ENCODE data around the gene ABCA6. TPM values are rescaled to one million over a fixed set of nuclear protein-coding genes. Genes with fewer than 3 reads are reported as not detected.

ABCA6 gene
- total RNA-seq, 1 donor from 2014 or later, result not detected

DNA sequence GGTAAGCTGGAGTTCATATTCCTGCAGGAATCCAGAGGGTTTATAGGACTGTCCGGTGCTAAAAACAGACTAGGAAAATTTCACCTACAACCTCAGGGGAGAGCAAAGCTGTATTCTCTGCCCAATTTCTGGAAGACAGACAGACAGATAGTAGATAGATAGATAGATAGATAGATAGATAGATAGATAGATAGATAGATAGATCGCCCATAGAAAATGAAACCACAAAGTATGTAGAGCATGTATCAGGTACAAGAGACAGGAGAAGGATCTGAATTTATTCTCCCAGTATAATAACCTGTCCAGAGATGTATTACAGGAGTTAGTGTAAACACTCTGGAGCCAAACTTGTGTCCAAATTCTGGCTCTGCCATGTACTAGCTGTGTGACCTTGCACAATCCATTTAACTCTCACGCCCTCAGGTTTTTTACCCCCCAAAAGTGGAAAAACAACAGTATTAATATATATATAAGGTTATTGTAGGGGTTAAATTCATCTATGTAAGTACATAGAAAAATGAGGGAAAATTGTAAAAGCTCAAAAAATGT is 2.1 kb upstream of the ABCA6 start:
- intact Hi-C loops (cut with micrococcal nuclease), result no loop called here

DNA sequence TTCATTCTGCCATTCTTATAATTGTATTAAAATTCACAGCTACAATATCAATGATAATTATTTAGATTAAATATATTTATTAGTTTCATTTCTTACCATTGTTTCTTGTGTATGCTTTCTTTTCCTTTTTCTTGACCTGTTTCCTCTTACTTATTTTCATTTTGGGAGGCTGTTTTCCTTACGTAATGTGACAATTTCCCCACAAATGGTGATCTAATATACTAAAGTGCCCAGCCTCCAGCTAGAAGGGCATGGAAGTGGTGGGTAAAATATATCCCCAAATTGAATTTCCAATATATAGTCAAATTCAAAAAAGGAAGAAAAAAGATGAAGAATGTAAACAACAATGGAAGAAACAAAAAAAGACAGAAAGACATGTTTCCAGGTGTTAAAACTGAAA is 1.5 kb upstream of the ABCA6 start:
- intact Hi-C loops (cut with micrococcal nuclease), result no loop called here

DNA sequence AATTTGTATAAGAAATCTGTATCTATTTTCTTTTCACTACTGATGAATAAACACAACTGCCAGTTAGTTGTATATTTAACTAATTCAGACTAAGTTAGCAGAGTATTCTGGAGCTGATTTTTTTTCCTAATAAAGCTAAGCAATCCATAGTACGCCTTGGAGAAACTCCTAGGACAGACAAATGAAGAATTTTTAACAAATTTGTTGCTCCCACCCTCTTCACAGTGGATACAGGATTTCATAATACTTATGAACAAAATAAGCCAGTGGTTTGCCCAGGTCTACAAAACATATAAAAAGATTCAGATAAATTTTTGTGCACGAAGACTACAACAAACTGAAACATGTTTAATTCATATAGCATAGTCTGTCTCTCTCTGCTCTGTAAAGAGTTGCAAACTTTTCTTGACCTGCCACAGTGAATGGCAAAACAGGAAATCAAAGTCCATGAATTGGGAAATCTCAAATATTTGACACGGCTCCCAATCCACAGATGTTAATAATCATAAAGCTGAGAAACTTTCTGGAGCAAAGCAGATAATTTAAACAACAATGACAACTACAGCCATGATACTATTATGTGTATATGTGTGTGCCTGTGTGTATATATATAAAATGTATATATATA is 594 bp upstream of the ABCA6 start:
- intact Hi-C loops (cut with micrococcal nuclease), result no loop called here

- intact Hi-C loops (cut with micrococcal nuclease), result no loop called here
Observed at GRCh38 chr17:69134112-69134511, 7.6 kb downstream of the ABCA6 start.

GRCh38 chr17:69130627-69131296 is 10.9 kb downstream of the ABCA6 start:
- intact Hi-C loops (cut with micrococcal nuclease), result no loop called here

- intact Hi-C loops (cut with micrococcal nuclease), result no loop called here
Observed at GRCh38 chr17:69123626-69124025, 18.1 kb downstream of the ABCA6 start.

DNA sequence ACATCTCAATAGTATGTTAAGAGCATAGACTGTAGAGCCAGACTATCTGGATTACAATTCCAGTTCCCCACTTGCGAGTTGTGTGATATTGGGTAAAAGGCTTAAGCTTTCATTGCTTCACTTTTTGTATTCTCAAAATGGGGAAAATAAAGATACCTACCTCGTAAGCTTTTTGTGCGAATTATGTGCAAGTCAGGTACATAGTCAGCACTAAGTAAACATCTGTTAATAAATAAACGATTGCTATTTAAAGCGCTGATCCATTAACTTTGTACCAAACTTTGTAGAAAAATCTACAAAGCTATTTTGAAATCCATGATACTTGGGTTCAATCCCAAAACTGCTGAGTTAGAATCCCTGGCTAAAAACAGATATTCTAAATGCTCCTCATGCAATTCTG is 19.6 kb downstream of the ABCA6 start:
- intact Hi-C loops (cut with micrococcal nuclease), result no loop called here

DNA sequence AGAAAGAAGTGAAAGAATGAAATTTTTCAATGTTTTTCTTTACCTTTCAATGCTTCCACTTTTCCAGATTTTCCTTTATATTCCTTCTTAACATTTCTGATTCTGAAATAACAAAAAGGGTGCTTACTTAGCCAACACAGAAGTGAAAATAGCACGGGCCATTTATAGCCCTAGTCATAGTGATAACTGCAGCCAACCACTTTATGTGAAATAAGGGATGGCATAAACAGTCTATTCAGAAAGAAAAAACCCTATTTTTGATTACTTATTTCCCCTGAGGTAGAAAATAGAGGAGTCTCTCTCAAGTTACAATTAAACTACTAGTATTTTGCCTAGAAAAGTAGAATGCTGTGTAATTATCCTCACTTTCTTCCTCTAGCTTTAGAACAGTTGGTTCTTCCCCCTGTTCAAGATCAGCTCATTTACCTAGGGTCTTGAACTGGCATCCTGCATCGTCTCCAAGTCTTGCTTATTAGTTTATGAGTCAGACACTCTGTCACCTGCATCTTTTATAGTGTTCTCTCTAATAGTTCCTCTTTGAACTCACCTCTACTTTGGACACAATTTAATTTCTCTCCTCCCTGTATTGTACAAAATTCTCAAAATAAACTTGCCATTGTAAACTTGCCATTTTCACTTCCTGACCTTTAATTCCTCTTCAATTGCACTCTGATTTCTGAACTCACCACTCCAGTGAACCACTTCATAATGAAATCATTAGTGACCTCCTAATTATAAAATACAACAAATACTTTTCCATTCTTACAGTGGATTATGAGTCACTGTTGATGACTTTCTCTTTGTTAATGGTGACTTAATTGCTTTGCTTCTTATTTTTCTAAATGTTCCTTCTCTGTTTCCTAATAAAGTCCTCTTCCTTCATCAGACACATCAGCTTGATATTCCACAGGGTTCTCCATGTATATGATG is 23.6 kb downstream of the ABCA6 start:
- intact Hi-C loops (cut with micrococcal nuclease), result no loop called here

DNA sequence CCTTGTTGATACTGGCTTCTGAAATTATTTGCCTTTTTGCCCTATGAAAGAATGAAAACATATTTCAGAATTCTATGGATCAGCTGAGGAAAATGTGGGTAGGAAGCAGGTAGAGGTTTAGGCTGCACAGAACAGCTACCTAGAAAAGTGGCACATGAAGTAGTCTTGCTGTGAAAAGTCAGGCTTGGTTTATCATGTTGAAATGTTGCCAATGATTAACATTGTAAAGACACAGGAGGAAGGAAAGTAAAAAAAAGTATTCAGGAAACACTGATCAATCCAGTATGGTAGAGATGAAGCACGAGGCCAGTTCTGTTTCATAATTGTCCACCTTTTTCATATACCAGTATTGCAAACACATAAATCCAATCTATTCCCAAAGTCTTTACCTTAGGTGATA is 29.9 kb downstream of the ABCA6 start:
- intact Hi-C loops (cut with micrococcal nuclease), result no loop called here

GRCh38 chr17:69105907-69106730 is 35.6 kb downstream of the ABCA6 start:
- intact Hi-C loops (cut with micrococcal nuclease), result no loop called here

DNA sequence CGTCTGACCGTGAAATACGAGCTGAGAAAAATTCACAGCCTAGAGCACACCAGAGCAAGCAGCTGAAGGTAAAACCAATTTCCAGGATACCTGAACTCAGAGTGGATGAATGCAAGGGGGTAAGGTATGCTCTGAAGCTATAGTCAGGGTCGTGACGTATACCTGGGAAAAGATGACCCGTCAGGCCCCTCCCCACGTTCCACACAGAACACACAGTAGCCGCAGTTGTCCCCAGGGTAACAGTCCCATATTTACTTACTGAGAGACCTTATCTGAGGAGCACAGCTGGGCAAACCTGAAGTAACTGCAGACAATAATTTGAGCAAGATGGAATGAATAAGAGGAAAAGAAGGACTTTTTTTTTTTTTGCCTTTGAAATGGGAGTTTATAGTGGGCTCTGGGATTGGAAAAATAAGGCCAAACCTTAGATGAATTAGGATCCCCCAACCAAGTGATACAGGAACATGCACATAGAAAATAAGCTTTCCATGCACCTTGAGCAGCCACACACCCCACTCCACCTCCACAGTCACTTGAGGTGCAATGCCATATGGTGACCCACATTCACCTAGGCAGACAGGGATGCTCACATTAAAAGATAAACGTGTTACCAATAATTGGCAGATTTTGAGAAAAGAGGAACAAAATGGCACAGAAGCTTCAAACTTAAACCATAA is 38.0 kb downstream of the ABCA6 start:
- intact Hi-C loops (cut with micrococcal nuclease), result no loop called here

DNA sequence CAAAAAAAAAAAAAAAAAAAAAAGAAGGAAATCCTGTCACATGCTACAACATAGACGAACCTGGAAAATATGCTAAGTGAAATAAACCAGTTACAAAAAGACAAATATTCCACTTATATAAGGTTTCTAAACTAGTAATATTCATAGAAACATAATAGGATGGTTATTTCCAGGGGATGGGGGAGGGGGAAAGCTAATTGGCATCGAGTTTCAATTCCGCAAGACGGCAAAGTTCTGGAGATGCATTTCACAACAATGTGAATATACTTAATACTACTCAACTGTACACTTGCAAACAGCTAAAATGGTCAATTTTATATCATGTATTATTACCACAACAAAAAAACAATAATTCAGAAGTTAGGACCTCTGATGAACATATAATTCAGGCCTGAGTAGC is 43.1 kb downstream of the ABCA6 start:
- intact Hi-C loops (cut with micrococcal nuclease), result no loop called here

DNA sequence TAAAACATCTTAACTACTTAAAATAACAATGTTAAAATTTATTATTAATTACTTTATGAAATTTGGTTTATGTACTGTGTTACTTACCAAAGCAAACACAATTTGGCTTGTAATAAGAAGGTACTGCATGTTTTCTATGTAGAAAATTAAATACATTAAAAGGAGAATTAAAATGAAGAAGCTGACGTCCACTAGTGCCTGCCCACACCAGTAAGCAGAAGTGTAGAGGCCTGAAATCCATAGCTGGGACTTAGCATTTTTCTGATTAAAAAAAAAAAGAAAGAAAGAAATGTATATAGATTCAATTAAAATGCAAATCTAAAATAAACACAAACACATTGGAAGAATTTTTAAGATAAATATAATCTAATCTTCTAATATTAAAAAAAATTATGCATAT is 45.2 kb downstream of the ABCA6 start:
- intact Hi-C loops (cut with micrococcal nuclease), result no loop called here

GRCh38 chr17:69093995-69094394 is 47.7 kb downstream of the ABCA6 start:
- intact Hi-C loops (cut with micrococcal nuclease), result no loop called here

DNA sequence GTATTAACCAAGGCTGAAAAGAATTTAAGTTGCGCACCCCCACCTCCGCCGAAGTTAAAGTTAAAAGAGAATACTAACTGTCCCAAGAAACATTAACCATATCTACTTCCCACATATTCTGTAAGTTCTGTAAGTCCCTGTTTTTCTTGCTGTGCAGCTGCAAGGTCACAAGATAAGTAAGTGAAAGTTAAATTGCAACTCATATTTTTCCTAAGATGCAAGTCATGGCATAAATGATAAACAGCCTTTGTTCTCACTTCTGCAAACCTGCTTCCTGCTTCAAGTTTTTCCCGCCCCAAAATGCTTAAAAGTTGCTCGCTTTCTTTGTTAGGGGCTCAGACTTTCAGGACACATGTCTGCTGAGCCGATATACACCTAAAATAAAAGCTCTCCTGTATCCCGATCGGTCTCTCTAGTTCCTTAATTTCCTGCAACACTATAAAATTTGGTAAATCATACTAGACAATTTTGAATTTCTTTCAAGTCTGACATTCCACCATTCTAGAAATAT is 48.4 kb downstream of the ABCA6 start:
- intact Hi-C loops (cut with micrococcal nuclease), result no loop called here

DNA sequence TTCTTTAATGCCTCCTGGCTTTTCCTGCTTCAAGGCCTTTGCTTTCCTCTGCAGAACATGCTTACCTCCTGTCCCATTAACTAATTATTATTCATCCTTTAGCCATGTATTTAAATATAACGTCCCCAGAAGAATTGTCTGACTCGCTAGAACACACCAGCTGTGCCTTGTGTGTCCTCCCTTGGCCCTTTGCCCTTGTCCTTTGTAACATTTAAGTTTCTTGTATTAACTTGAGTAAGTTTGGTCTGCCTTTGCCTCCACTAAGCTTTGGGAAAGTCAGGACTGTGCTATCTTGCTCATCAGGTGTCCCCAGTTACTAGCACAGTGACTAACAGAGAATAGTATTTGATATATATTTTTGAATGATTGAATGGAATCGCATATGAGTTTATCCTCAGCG is 51.3 kb downstream of the ABCA6 start:
- intact Hi-C loops (cut with micrococcal nuclease), result no loop called here

DNA sequence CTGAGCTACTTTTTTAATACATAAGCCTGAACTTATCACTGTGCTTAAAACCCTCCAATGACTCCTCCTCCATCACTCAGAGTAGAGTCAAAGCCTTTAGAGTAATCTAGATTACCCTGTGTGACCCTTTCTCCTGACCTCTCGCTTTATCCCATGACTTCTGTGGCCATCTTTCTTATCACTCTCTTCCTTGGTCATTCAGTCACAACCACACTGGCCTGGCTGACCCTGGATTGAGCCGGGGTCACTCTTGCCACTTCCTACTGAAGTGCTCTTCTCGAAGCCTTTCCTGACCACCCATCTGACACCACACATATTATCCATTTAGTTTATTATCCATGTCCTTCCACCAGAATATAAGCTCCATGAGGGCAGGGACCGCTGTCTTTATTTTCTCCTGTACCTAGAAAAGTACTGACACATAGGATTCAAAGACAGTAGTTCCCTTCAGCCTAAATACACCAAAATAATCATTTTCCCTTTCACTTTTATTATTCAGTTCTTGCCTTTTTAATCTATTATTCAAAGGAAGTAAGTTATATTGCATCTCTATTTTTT is 53.0 kb downstream of the ABCA6 start:
- intact Hi-C loops (cut with micrococcal nuclease), result no loop called here

GRCh38 chr17:69086641-69087040 is 55.1 kb downstream of the ABCA6 start:
- intact Hi-C loops (cut with micrococcal nuclease), result no loop called here

DNA sequence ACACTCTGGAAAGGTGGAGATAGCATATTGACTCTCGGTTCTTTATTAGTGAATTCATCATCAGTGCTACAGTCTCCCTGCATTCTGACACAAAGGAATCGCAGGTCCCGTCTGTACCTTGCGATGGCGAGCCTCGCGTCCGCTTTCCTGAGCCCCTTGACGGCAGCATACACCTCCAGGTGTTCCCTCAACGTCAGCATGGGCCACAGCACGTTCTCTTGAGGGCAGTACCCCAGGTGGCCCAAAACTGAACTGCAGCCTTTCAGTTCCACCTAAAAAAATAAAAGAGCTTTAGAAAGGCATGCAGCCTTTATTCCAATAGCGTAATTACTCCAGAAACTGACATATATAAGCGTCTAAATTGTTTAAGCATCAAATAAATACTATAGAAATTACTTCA is 56.8 kb downstream of the ABCA6 start:
- intact Hi-C loops (cut with micrococcal nuclease), result no loop called here

DNA sequence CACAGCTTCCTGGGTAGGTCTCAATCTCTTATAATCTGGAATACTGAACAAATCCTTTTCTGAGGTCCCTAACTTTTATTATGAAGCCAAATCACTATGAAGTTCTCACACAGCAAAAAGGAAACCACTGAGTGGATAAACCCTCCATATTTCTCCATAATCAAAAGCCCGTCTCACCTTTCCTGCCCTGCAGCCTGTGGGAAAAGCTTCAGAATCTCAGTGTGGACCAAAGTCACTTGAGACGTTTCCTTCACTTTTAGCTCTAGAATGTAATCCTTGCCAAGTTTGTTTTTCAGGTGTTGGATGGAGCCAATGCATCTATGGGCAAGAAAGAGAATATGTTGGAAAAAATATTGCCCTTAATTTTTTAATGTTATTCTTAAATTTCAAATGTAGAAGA is 59.0 kb downstream of the ABCA6 start:
- intact Hi-C loops (cut with micrococcal nuclease), result no loop called here

Measured in T-helper 2 cell treated with Interferon-gamma antibody and Interleukin-4, amounts not matched to agents 100 ng/mL and 5 ng/mL, for 36 hours (primary cell).